B cell (primary cell): ENCODE results near the gene PAQR5. TPM values are rescaled to one million over a fixed set of nuclear protein-coding genes. Genes with fewer than 3 reads are reported as not detected.
"Not testable (repeated sequence)": the region's sequence is repeated elsewhere in the genome, so short reads cannot be mapped to it uniquely, and the experiment has no call there.

Experiments
- ATAC-seq: fragments of 200-7000 bp; cut with Tn5 transposase; one replicate; pipeline ENCODE4 v1.10.0; 2021; ENCODE audit warnings: low read depth, mild to moderate bottlenecking, moderate number of reproducible peaks, moderate library complexity
- CTCF ChIA-PET: fragments of 350-600 bp; sonication (Branson Sonifier 250); formaldehyde crosslinking; loops from one replicate; lab custom pipeline; 2021; ENCODE audit warnings: antibody characterized with exemption, inconsistent platforms; lab: Charles Lee
- POLR2A ChIA-PET: fragments of 350-600 bp; sonication (Branson Sonifier 250); formaldehyde crosslinking; loops from one replicate; lab custom pipeline; 2021; ENCODE audit warnings: antibody characterized with exemption; lab: Charles Lee
- DNase-seq: peaks from one replicate; pipeline ENCODE4 v3.0.0; 2013
- H2AFZ ChIP-seq: 2 replicates; pipeline ENCODE4 v1.6.1; 2012; ENCODE audit warnings: mild to moderate bottlenecking, low read depth, low read length; ENCODE audit not compliant: insufficient read depth, poor library complexity, severe bottlenecking
- H3K27ac ChIP-seq, 2 donors: 1 replicate in 1 of 2; 2 replicates in 1 of 2; pipeline ENCODE4 v1.5.1; 2012 to 2013; ENCODE audit warnings: low read length in 2 of 2, mild to moderate bottlenecking in 2 of 2, moderate library complexity in 1 of 2
- H3K27me3 ChIP-seq, 4 experiments: fragments of 200-600 bp in 1 of 4; sonication (generic) in 1 of 4; replicated peaks in 1 of 4; 1 replicate in 2 of 4; 2 replicates in 2 of 4; pipeline versions ENCODE4 v1.6.1 to v1.7.0; 2013 to 2016; ENCODE audit warnings: low read length in 3 of 4, mild to moderate bottlenecking in 2 of 4, mixed read lengths in 1 of 4, moderate library complexity in 1 of 4; ENCODE audit not compliant: insufficient read depth in 4 of 4, control insufficient read depth in 3 of 4; ENCODE audit errors: control extremely low read depth in 1 of 4
- H3K36me3 ChIP-seq, 2 experiments: replicated peaks in 1 of 2; 1 replicate in 1 of 2; 2 replicates in 1 of 2; pipeline versions ENCODE4 v1.6.1 to v1.7.1; 2013; ENCODE audit warnings: low read length in 1 of 2; ENCODE audit not compliant: insufficient read depth in 2 of 2, control insufficient read depth in 1 of 2; ENCODE audit errors: control extremely low read depth in 1 of 2, extremely low read depth in 1 of 2
- H3K4me1 ChIP-seq, 2 donors: fragments of 200-600 bp in 1 of 2; sonication (generic) in 1 of 2; 1 replicate in 1 of 2; 2 replicates in 1 of 2; pipeline versions ENCODE4 v1.5.1 to v1.6.1; 2013 to 2017; ENCODE audit warnings: low read length in 2 of 2; ENCODE audit not compliant: control insufficient read depth in 2 of 2, insufficient read depth in 2 of 2
- H3K4me2 ChIP-seq: replicated peaks from 2 replicates; pipeline ENCODE3; 2012; ENCODE audit warnings: mild to moderate bottlenecking, low read depth, low read length; ENCODE audit not compliant: poor library complexity, severe bottlenecking
- H3K4me3 ChIP-seq, 5 experiments: fragments of 200-600 bp in 1 of 5; sonication (generic) in 1 of 5; 1 replicate in 3 of 5; 2 replicates in 2 of 5; pipeline versions ENCODE4 v1.5.1 to v1.7.0; 2011 to 2016; ENCODE audit warnings: low read length in 4 of 5, mild to moderate bottlenecking in 4 of 5, low read depth in 2 of 5, control low read depth in 1 of 5, moderate library complexity in 1 of 5; ENCODE audit not compliant: insufficient read depth in 1 of 5; ENCODE audit errors: control extremely low read depth in 1 of 5, extremely low read depth in 1 of 5
- H3K79me2 ChIP-seq: fragments of 200-600 bp; sonication (generic); one replicate; pipeline ENCODE4 v1.6.0; 2016; ENCODE audit warnings: low read length; ENCODE audit not compliant: control insufficient read depth, insufficient read depth
- H3K9ac ChIP-seq: fragments of 200-600 bp; sonication (generic); 2 replicates; pipeline ENCODE4 v1.6.1; 2017; ENCODE audit warnings: mild to moderate bottlenecking, low read length, moderate library complexity
- H3K9me3 ChIP-seq, 3 donors: one replicate each; pipeline versions ENCODE4 v1.6.1 to v1.7.1; 2013; ENCODE audit warnings: low read length in 2 of 3; ENCODE audit not compliant: control insufficient read depth in 2 of 3, insufficient read depth in 1 of 3; ENCODE audit errors: control extremely low read depth in 1 of 3
- H4K20me1 ChIP-seq: 2 replicates; pipeline ENCODE4 v1.6.0; 2012; ENCODE audit warnings: mild to moderate bottlenecking, low read length; ENCODE audit not compliant: insufficient read depth, control insufficient read depth, poor library complexity, severe bottlenecking
- H3K27ac Mint-ChIP-seq: one replicate; pipeline ENCODE4 v1.8.0; 2021; ENCODE audit warnings: mixed read lengths
- H3K27me3 Mint-ChIP-seq: one replicate; pipeline ENCODE4 v1.8.0; 2021; ENCODE audit warnings: mixed read lengths
- H3K4me1 Mint-ChIP-seq: one replicate; pipeline ENCODE4 v1.8.0; 2021; ENCODE audit warnings: mixed read lengths
- H3K4me3 Mint-ChIP-seq: one replicate; pipeline ENCODE4 v1.8.0; 2021; ENCODE audit warnings: mixed read lengths
- H3K9me3 Mint-ChIP-seq: one replicate; pipeline ENCODE4 v1.8.0; 2022; ENCODE audit warnings: mixed read lengths; ENCODE audit not compliant: insufficient read depth
- CTCF ChIP-seq: fragments of 200-600 bp; IDR thresholded peaks from one replicate; pipeline ENCODE4 v1.8.0; 2022; ENCODE audit warnings: antibody characterized with exemption, mild to moderate bottlenecking
- EZH2 ChIP-seq: IDR thresholded peaks from 2 replicates; pipeline ENCODE4 v1.6.1; 2012; ENCODE audit warnings: borderline replicate concordance, low read depth, mild to moderate bottlenecking, moderate library complexity, low read length; ENCODE audit not compliant: insufficient read depth, poor library complexity, severe bottlenecking
- WGBS: methylation state at CpG from one replicate; pipeline ENCODE4 v1.1.5; 2013; ENCODE audit warnings: missing lambda C conversion rate; ENCODE audit not compliant: insufficient coverage; 5-methylcytosine and 5-hydroxymethylcytosine counted together
- intact Hi-C: fragments of 100-400 bp; cut with micrococcal nuclease; formaldehyde crosslinking; loops from one replicate; pipeline ENCODE4 v1.10.0; 2022
- polyA plus RNA-seq: library from polyadenylated mRNA; depleted of rRNA; stranded (reverse); fragments of >200 nt; gene quantifications from 2 replicates; pipeline ENCODE4 v1.2.3, GENCODE V29; 2012
- total RNA-seq, 2 donors: library from RNA; stranded (reverse); fragments of 120-200 nt in 1 of 2; gene quantifications; 1 replicate in 1 of 2; 2 replicates in 1 of 2; pipeline versions ENCODE4 v1.2.3 to v1.2.4, GENCODE V29; 2013 to 2022

Gene PAQR5
- total and polyA plus RNA-seq, 2 donors (not counting 1 experiment from before 2014, with no cell fraction given), result not detected

- no peaks in the 10 kb centered on the region for H3K9me3 ChIP-seq
- intact Hi-C loops, result no loop called here
- ChIA-PET CTCF (no interaction called here), POLR2A (interaction anchor here (0.6 kb wide), 2 partner anchors 9 to 16 kb away, joined by 3 read pairs; no protein-coding TSS in a partner anchor)
- Mint-ChIP-seq H3K27ac (peak overlapping the region; percentile 32), H3K27me3 (no peaks in the 10 kb centered on the region), H3K4me1 (peaks cover 22% of the 10 kb centered on the region), H3K9me3 (no peaks in the 10 kb centered on the region), H3K4me3 (no peak overlapping the region)
- peaks cover 19 to 20% of the 10 kb centered on the region in 2 donors for H3K4me1 ChIP-seq
- no peaks in the 10 kb centered on the region for H3K79me2 ChIP-seq
- no peak for ATAC-seq
- DNase-seq, result no peak
- H3K4me2 ChIP-seq, result no peak overlapping the region
- no peak overlapping the region for H3K4me3 ChIP-seq
- H3K27me3 ChIP-seq, result no peaks in the 10 kb centered on the region
- WGBS, result 100% methylated on average over 2 of the region's 2 CpGs
- H2AFZ ChIP-seq, result no peak overlapping the region
- no peak overlapping the region for H3K9ac ChIP-seq
- no peak overlapping the region for H3K27ac ChIP-seq
- no peaks in the 10 kb centered on the region for H4K20me1 ChIP-seq
- no peaks in the 10 kb centered on the region for H3K36me3 ChIP-seq
- TF ChIP-seq CTCF, result no peak
- TF ChIP-seq EZH2, result no peak
Observed at GRCh38 chr15:69446953-69447352, 148.2 kb downstream of the PAQR5 start.

- H3K27me3 Mint-ChIP-seq, H3K27me3 ChIP-seq, DNase-seq, H3K9me3 Mint-ChIP-seq, H3K9me3 ChIP-seq, POLR2A ChIA-PET, ATAC-seq, H3K27ac ChIP-seq, H3K4me3 Mint-ChIP-seq, H3K4me2 ChIP-seq, H3K27ac Mint-ChIP-seq, H3K4me3 ChIP-seq, H3K9ac ChIP-seq, H2AFZ ChIP-seq: not testable (repeated sequence)
- intact Hi-C loops, result loop anchor here (5.0 kb wide), 2 partner anchors 647 to 1077 kb away; partner anchors contain the start of gene TLE3
- Histone ChIP-seq H3K79me2 (peaks cover 25% of the 10 kb centered on the region), H3K4me1 (peaks cover 26% of the 10 kb centered on the region in 2 donors), H3K36me3 (peaks cover 0 to 11% of the 10 kb centered on the region in 2 experiments), H4K20me1 (peaks cover 26% of the 10 kb centered on the region)
- 100% methylated on average over 2 of the region's 4 CpGs for WGBS
- CTCF ChIA-PET, result interaction anchor here (0.8 to 5.3 kb wide), 2 partner anchors 13 kb away, joined by 4 to 42 read pairs; no protein-coding TSS in a partner anchor
- H3K4me1 Mint-ChIP-seq, result peaks cover 32% of the 10 kb centered on the region
Observed at GRCh38 chr15:69450221-69450620, 151.5 kb downstream of the PAQR5 start.
